Thoracic aorta (tissue), 2 donors: ENCODE data around the gene ERAL1. TPM values are rescaled to one million over a fixed set of nuclear protein-coding genes. Genes with fewer than 3 reads are reported as not detected.
A peak's percentile ranks its signal among the peaks of the same experiment; 100 is the strongest.

ENCODE experiments used
- ATAC-seq: fragments of 150-250 bp; one replicate; pipeline ENCODE4 v1.8.0; 2017; ENCODE audit warnings: low read depth; ENCODE audit not compliant: insufficient number of reproducible peaks, low FRiP score
- DNase-seq: peaks from one replicate; pipeline ENCODE4 v3.0.0-alpha.2; 2020; ENCODE audit warnings: low spot score
- H3K27ac ChIP-seq, 2 donors: fragments of 200-600 bp; sonication (generic); 1 replicate in 1 of 2; 2 replicates in 1 of 2; pipeline ENCODE4 v1.5.1; 2016; ENCODE audit warnings: mild to moderate bottlenecking in 2 of 2, moderate library complexity in 2 of 2
- H3K27me3 ChIP-seq: fragments of 200-600 bp; sonication (generic); replicated peaks from 2 replicates; pipeline ENCODE4 v1.6.0; 2016; ENCODE audit warnings: mild to moderate bottlenecking; ENCODE audit not compliant: insufficient read depth
- H3K36me3 ChIP-seq: fragments of 200-600 bp; sonication (generic); one replicate; pipeline ENCODE4 v1.5.1; 2016
- H3K4me1 ChIP-seq, 2 donors: fragments of 200-600 bp; sonication (generic); 1 replicate in 1 of 2; 2 replicates in 1 of 2; pipeline versions ENCODE4 v1.5.1 to v1.6.0; 2016; ENCODE audit warnings: low read depth in 2 of 2, mild to moderate bottlenecking in 1 of 2; ENCODE audit not compliant: control insufficient read depth in 1 of 2
- H3K4me3 ChIP-seq: fragments of 200-600 bp; sonication (generic); 2 replicates; pipeline ENCODE4 v1.5.1; 2016; ENCODE audit warnings: mild to moderate bottlenecking
- H3K9me3 ChIP-seq: fragments of 200-600 bp; sonication (generic); 2 replicates; pipeline ENCODE4 v1.5.1; 2016
- CTCF ChIP-seq: fragments of 200-600 bp; sonication (generic); IDR thresholded peaks from one replicate; pipeline ENCODE4 v1.5.1; 2019; ENCODE audit warnings: antibody characterized with exemption
- total RNA-seq, 2 donors: library from RNA; depleted of rRNA; stranded (reverse); fragments of >200 nt; gene quantifications; one replicate each; pipeline versions ENCODE4 v1.1.0 to v1.2.3, GENCODE V29; 2016

ERAL1 gene
- total RNA-seq, 2 donors from 2014 or later: 30.6 to 34.6 TPM

DNA sequence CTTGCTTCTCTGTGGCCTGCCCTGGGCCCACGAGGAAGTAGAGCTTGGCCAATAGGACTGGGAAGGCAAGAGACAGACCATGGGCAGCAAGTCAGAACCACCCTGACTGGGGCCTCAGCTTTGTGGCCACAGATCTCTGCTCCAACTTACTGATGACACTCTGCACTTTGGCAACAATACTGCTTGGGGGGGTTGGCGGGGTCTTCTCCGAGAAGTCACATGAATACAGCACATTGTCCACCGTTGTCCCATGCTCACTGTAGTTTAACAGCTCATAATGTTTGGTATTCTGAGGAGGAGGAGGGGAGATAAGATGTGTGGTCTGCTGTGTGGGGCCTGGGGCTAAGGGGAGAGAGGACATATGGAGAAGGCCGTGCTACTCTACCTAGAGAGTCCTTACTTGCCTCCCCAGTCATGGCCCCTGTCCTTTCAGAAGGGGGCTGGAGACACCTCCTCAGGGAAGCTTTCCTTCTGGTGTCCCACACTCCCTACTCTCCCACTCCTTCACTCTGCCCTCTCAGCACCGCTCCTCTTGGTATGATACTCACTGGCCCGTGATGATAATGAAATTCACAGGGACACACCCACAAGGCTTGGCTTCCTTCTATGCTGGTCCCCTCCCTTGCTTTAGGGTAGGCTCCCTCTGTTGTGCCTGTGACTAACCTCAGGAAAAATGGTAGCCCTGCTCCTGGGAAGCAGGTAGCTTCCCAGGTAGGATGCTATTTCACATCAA is 52.1 kb downstream of the ERAL1 start:
- DNase-seq (no peak), ATAC-seq (no peak)
- TF ChIP-seq CTCF: no peak
- peak overlapping the region in 1 of 2 donors; percentile 24 for H3K27ac ChIP-seq
- peaks cover 41% of the 10 kb centered on the region for H3K36me3 ChIP-seq
- H3K4me1 ChIP-seq: peaks cover 14 to 30% of the 10 kb centered on the region in 2 donors
- H3K4me3 ChIP-seq: no peak overlapping the region
- H3K27me3 ChIP-seq: no peaks in the 10 kb centered on the region
- no peaks in the 10 kb centered on the region for H3K9me3 ChIP-seq

DNA sequence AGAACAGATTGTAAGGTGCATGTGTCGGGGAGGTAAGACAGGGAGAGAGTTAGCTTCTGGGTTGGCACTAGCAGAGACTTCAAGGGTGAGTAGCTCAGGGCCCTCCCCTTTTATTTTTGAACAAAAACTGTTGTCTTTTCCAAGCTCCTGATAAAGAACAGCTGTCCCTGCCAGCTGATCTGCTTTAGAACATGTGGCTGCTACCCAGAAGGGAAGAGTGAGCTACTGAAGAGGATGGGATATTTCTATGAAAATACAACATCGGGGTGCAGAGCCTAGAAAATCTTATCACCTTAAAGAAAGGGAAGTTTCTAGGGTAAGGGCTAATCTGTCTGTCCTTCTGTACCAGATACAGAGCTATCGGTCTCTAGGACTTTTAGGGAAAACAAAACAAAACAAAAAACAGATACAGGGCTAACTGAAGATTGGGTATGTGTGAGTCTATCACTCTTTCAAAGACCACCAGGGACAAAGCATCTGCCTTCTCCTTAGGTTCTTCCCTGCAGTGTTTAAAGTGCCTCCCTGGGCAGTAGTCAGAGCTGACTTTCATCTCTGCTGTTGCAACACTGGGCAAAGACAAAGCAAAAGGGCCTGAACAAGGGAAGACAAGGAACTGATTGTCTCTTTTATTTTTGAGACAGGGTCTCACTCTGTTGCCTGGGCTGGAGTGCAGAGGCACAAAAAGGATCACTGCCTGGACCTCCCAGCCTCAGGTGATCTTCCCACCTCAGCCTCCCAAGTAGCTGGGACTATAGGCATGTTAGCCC is 53.1 kb downstream of the ERAL1 start:
- peaks cover 51% of the 10 kb centered on the region for H3K36me3 ChIP-seq
- no peaks in the 10 kb centered on the region for H3K27me3 ChIP-seq
- no peak for ATAC-seq
- H3K27ac ChIP-seq: peak overlapping the region; percentile 60 to 79
- no peak for TF ChIP-seq CTCF
- no peak overlapping the region for H3K4me3 ChIP-seq
- DNase-seq: no peak
- no peaks in the 10 kb centered on the region for H3K9me3 ChIP-seq
- H3K4me1 ChIP-seq: peaks cover 14 to 26% of the 10 kb centered on the region in 2 donors

DNA sequence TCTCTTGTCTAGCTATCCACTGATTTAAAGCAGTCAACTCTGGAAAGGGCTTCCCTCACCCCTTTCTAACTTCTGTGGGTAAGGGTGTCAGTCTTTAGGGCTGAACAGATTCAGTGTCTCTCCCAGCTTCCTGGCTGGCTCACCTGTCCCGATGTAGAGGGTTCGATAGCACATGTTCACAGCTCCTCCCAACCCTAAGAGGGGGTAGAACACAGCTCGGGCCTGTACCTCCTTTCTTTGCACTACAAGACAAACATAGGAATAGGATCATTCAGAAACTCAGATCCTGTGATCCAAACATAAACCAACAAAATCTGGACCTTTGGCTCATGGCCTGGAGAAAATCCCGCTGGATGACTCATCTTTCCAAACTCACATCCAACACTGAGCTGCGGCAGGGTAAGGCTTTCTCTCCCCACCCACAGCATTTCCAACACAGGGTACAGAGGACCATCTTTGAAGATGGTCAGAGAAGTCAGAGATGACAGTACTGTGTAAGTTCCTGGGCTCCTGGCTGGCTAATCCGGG is 53.9 kb downstream of the ERAL1 start:
- H3K27me3 ChIP-seq: no peaks in the 10 kb centered on the region
- peaks cover 10 to 19% of the 10 kb centered on the region in 2 donors for H3K4me1 ChIP-seq
- no peak for TF ChIP-seq CTCF
- H3K27ac ChIP-seq: peak overlapping the region; percentile 60 to 79
- H3K36me3 ChIP-seq: peaks cover 59% of the 10 kb centered on the region
- no peak for DNase-seq
- ATAC-seq: peak; percentile 91
- no peak overlapping the region for H3K4me3 ChIP-seq
- no peaks in the 10 kb centered on the region for H3K9me3 ChIP-seq

- no peak for TF ChIP-seq CTCF
- no peak overlapping the region for H3K27ac ChIP-seq
- H3K9me3 ChIP-seq: no peaks in the 10 kb centered on the region
- no peaks in the 10 kb centered on the region for H3K27me3 ChIP-seq
- H3K36me3 ChIP-seq: peaks cover 72% of the 10 kb centered on the region
- no peak overlapping the region for H3K4me3 ChIP-seq
- DNase-seq (no peak), ATAC-seq (no peak)
- peaks cover 10 to 19% of the 10 kb centered on the region in 2 donors for H3K4me1 ChIP-seq
Measured at GRCh38 chr17:28910534-28910933, 55.7 kb downstream of the ERAL1 start.

Other genes starting within 250 kb of the ERAL1 start
- gene RSKR, start 240.8 kb upstream of the ERAL1 start, total RNA-seq: 10 to 100 TPM in 1 of 2 donors, 1 to 10 TPM in 1; 8.0 to 11.8 TPM
- 100 to 1,000 TPM; 125 to 139 TPM for gene BLTP2, start 209.9 kb upstream of the ERAL1 start, total RNA-seq
- gene SDF2, start 193.1 kb upstream of the ERAL1 start, total RNA-seq: 10 to 100 TPM; 52.3 to 53.1 TPM
- gene SUPT6H, start 192.8 kb upstream of the ERAL1 start, total RNA-seq: 100 to 1,000 TPM in 1 of 2 donors, 10 to 100 TPM in 1; 45.6 to 133 TPM
- 1 to 10 TPM; 1.1 to 1.8 TPM for gene PROCA1, start 143.1 kb upstream of the ERAL1 start, total RNA-seq
- gene RAB34, start 137.1 kb upstream of the ERAL1 start, total RNA-seq: 100 to 1,000 TPM; 288 to 381 TPM
- gene RPL23A, start 135.0 kb upstream of the ERAL1 start, total RNA-seq: 100 to 1,000 TPM; 279 to 387 TPM
- 1 to 10 TPM in 1 of 2 donors, not detected in 1; 1.9 TPM for gene TLCD1, start 128.8 kb upstream of the ERAL1 start, total RNA-seq
- 1 to 10 TPM; 1.5 to 2.2 TPM for gene NEK8, start 126.2 kb upstream of the ERAL1 start, total RNA-seq
- gene TRAF4, start 111.0 kb upstream of the ERAL1 start, total RNA-seq: 10 to 100 TPM in 1 of 2 donors, 1 to 10 TPM in 1; 9.9 to 22.4 TPM
- gene FAM222B, start 12.2 kb upstream of the ERAL1 start, total RNA-seq: 10 to 100 TPM; 19.9 to 23.4 TPM
- gene FLOT2, start 42.7 kb downstream of the ERAL1 start, total RNA-seq: 10 to 100 TPM; 71.3 to 92.1 TPM
- gene DHRS13, start 48.1 kb downstream of the ERAL1 start, total RNA-seq: 10 to 100 TPM in 1 of 2 donors, 1 to 10 TPM in 1; 3.7 to 12.2 TPM
- gene PHF12, start 96.5 kb downstream of the ERAL1 start, total RNA-seq: 10 to 100 TPM; 46.4 to 99.4 TPM
- gene SEZ6, start 151.0 kb downstream of the ERAL1 start, total RNA-seq: not detected
- 1 to 10 TPM; 4.3 to 7.8 TPM for gene PIPOX, start 188.1 kb downstream of the ERAL1 start, total RNA-seq